GM12878 (cell line): ENCODE data around the gene SLC2A3. TPM values are rescaled to one million over a fixed set of nuclear protein-coding genes. Genes with fewer than 3 reads are reported as not detected.

Source experiments
- EP300 ChIP-seq, 2 experiments: fragments of 150-350 bp in 1 of 2; IDR thresholded peaks; 2 replicates each; pipeline ENCODE4 v1.6.1; 2011 to 2012; ENCODE audit warnings: low read depth in 2 of 2, low read length in 2 of 2, borderline replicate concordance in 1 of 2, improper control_type of control experiment in 1 of 2, inconsistent platforms in 1 of 2; ENCODE audit not compliant: control insufficient read depth in 1 of 2
- ETV6 ChIP-seq, 2 experiments: fragments of 450-650 bp in 1 of 2; IDR thresholded peaks in 1 of 2; conservative IDR thresholded peaks in 1 of 2; 2 replicates each; pipeline ENCODE4 v1.6.1; 2014; ENCODE audit warnings: antibody characterized with exemption in 1 of 2, borderline replicate concordance in 1 of 2, low read depth in 1 of 2, mild to moderate bottlenecking in 1 of 2, moderate library complexity in 1 of 2
- IKZF1 ChIP-seq: fragments of 450-650 bp; conservative IDR thresholded peaks from 2 replicates; pipeline ENCODE4 v1.6.1; 2017; ENCODE audit warnings: antibody characterized with exemption, mild to moderate bottlenecking
- NFYA ChIP-seq: IDR thresholded peaks from 2 replicates; pipeline ENCODE4 v1.6.1; 2011; ENCODE audit warnings: low read depth, mild to moderate bottlenecking, low read length, improper control_type of control experiment, borderline replicate concordance
- RAD21 ChIP-seq: IDR thresholded peaks from 2 replicates; pipeline ENCODE4 v1.6.1; 2011; ENCODE audit warnings: mild to moderate bottlenecking, low read depth, low read length, moderate library complexity; ENCODE audit not compliant: insufficient read depth
- SIX5 ChIP-seq: IDR thresholded peaks from 2 replicates; pipeline ENCODE4 v1.6.1; 2011; ENCODE audit warnings: mild to moderate bottlenecking, low read depth, low read length, moderate library complexity; ENCODE audit not compliant: severe bottlenecking
- STAT1 ChIP-seq: fragments of 450-650 bp; conservative IDR thresholded peaks from 2 replicates; pipeline ENCODE4 v1.6.1; 2014; ENCODE audit warnings: antibody characterized with exemption, mild to moderate bottlenecking
- TCF3 ChIP-seq: IDR thresholded peaks from 2 replicates; pipeline ENCODE4 v1.6.1; 2012; ENCODE audit warnings: low read depth, mild to moderate bottlenecking, low read length, borderline replicate concordance; ENCODE audit not compliant: insufficient read depth
- polyA plus RNA-seq, 11 experiments: library from polyadenylated mRNA; depleted of rRNA in 4 of 11; unstranded in 6 of 11; stranded (reverse) in 5 of 11; fragments of >200 nt; fragmentation: Nextera tagmentation in 4 of 11; fragmentation: Illumina TruSeq in 1 of 11; extraction: Ambion mirVana in 4 of 11; extraction: Trizol in 1 of 11; gene quantifications; 1 replicate in 1 of 11; 2 replicates in 10 of 11; pipeline versions ENCODE4 v1.2.1 to v1.2.3, GENCODE V29; 2011 to 2016; ENCODE audit warnings: inconsistent platforms in 2 of 11, missing spikeins in 2 of 11, low read depth in 1 of 11
- total RNA-seq, 4 experiments: library from RNA; depleted of rRNA in 3 of 4; stranded (reverse); fragments of >200 nt in 3 of 4; fragmentation: Illumina TruSeq in 1 of 4; extraction: Trizol in 1 of 4; gene quantifications; 2 replicates each; pipeline versions ENCODE4 v1.2.1 to v1.2.3, GENCODE V29; 2013 to 2021
- TF ChIP-seq, protein P1 (sequence below): fragments of 450-650 bp; conservative IDR thresholded peaks from 2 replicates; pipeline ENCODE4 v1.6.1; 2017; ENCODE audit warnings: mild to moderate bottlenecking, moderate library complexity
- TF ChIP-seq, protein P2 (sequence below): fragments of 450-650 bp; IDR thresholded peaks from 2 replicates; pipeline ENCODE4 v1.6.1; 2016; ENCODE audit warnings: mild to moderate bottlenecking
- TF ChIP-seq, protein P3 (sequence below): IDR thresholded peaks from 2 replicates; pipeline ENCODE4 v1.6.1; 2011; ENCODE audit warnings: mild to moderate bottlenecking, low read depth, low read length, moderate library complexity; ENCODE audit not compliant: insufficient replicate concordance
- TF ChIP-seq, protein P4 (sequence below): fragments of 150-350 bp; IDR thresholded peaks from 2 replicates; pipeline ENCODE4 v1.6.1; 2016; ENCODE audit warnings: low read depth, low read length
- TF ChIP-seq, protein P5 (sequence below): fragments of 450-650 bp; IDR thresholded peaks from 2 replicates; pipeline ENCODE4 v1.6.1; 2017; ENCODE audit warnings: mild to moderate bottlenecking, moderate library complexity
- TF ChIP-seq, protein P6 (sequence below): IDR thresholded peaks from 2 replicates; pipeline ENCODE4 v1.6.1; 2011; ENCODE audit warnings: low read depth, low read length, improper control_type of control experiment, borderline replicate concordance

The SLC2A3 gene
- total and polyA plus RNA-seq, 10 of the 15 experiments (the other 5 are each of a cell fraction or from before 2014, with no cell fraction given) = 6.5 to 66.3 (median 11.2) TPM

DNA sequence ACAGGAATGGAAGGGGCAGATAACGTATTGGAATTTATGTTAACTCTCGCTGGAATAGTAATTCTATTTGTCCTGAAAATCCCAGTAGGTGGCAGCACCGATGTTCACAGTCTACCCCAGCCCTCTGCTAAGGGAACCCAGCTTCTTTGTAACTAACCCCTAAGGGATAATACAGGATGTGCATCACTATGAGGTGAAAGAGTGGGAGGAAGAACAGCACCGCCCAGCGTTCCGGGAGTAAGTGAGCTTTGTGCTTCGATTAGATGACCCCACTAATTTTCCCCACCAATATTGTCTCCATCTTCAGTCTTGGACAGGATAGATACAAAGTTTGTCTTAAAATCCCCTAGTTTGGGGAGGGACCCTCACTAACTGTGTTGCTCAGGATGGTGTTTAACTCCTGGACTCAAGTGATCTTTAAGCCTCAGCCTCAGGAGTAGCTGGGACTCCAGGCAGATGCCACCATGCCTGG is 2.7 kb downstream of the SLC2A3 start (continued):
- TF ChIP-seq, protein P1, sequence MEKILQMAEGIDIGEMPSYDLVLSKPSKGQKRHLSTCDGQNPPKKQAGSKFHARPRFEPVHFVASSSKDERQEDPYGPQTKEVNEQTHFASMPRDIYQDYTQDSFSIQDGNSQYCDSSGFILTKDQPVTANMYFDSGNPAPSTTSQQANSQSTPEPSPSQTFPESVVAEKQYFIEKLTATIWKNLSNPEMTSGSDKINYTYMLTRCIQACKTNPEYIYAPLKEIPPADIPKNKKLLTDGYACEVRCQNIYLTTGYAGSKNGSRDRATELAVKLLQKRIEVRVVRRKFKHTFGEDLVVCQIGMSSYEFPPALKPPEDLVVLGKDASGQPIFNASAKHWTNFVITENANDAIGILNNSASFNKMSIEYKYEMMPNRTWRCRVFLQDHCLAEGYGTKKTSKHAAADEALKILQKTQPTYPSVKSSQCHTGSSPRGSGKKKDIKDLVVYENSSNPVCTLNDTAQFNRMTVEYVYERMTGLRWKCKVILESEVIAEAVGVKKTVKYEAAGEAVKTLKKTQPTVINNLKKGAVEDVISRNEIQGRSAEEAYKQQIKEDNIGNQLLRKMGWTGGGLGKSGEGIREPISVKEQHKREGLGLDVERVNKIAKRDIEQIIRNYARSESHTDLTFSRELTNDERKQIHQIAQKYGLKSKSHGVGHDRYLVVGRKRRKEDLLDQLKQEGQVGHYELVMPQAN = no peak
- TF ChIP-seq, protein P2, sequence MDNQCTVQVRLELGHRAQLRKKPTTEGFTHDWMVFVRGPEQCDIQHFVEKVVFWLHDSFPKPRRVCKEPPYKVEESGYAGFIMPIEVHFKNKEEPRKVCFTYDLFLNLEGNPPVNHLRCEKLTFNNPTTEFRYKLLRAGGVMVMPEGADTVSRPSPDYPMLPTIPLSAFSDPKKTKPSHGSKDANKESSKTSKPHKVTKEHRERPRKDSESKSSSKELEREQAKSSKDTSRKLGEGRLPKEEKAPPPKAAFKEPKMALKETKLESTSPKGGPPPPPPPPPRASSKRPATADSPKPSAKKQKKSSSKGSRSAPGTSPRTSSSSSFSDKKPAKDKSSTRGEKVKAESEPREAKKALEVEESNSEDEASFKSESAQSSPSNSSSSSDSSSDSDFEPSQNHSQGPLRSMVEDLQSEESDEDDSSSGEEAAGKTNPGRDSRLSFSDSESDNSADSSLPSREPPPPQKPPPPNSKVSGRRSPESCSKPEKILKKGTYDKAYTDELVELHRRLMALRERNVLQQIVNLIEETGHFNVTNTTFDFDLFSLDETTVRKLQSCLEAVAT = no peak
- TF ChIP-seq, protein P3, sequence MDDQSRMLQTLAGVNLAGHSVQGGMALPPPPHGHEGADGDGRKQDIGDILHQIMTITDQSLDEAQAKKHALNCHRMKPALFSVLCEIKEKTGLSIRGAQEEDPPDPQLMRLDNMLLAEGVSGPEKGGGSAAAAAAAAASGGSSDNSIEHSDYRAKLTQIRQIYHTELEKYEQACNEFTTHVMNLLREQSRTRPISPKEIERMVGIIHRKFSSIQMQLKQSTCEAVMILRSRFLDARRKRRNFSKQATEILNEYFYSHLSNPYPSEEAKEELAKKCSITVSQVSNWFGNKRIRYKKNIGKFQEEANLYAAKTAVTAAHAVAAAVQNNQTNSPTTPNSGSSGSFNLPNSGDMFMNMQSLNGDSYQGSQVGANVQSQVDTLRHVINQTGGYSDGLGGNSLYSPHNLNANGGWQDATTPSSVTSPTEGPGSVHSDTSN = no peak
- TF ChIP-seq, protein P4, sequence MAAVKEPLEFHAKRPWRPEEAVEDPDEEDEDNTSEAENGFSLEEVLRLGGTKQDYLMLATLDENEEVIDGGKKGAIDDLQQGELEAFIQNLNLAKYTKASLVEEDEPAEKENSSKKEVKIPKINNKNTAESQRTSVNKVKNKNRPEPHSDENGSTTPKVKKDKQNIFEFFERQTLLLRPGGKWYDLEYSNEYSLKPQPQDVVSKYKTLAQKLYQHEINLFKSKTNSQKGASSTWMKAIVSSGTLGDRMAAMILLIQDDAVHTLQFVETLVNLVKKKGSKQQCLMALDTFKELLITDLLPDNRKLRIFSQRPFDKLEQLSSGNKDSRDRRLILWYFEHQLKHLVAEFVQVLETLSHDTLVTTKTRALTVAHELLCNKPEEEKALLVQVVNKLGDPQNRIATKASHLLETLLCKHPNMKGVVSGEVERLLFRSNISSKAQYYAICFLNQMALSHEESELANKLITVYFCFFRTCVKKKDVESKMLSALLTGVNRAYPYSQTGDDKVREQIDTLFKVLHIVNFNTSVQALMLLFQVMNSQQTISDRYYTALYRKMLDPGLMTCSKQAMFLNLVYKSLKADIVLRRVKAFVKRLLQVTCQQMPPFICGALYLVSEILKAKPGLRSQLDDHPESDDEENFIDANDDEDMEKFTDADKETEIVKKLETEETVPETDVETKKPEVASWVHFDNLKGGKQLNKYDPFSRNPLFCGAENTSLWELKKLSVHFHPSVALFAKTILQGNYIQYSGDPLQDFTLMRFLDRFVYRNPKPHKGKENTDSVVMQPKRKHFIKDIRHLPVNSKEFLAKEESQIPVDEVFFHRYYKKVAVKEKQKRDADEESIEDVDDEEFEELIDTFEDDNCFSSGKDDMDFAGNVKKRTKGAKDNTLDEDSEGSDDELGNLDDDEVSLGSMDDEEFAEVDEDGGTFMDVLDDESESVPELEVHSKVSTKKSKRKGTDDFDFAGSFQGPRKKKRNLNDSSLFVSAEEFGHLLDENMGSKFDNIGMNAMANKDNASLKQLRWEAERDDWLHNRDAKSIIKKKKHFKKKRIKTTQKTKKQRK = no peak
- no peak for TF ChIP-seq SIX5
- TF ChIP-seq IKZF1 = peak; percentile 61
- TF ChIP-seq RAD21 = peak; percentile 79
- TF ChIP-seq, protein P5, sequence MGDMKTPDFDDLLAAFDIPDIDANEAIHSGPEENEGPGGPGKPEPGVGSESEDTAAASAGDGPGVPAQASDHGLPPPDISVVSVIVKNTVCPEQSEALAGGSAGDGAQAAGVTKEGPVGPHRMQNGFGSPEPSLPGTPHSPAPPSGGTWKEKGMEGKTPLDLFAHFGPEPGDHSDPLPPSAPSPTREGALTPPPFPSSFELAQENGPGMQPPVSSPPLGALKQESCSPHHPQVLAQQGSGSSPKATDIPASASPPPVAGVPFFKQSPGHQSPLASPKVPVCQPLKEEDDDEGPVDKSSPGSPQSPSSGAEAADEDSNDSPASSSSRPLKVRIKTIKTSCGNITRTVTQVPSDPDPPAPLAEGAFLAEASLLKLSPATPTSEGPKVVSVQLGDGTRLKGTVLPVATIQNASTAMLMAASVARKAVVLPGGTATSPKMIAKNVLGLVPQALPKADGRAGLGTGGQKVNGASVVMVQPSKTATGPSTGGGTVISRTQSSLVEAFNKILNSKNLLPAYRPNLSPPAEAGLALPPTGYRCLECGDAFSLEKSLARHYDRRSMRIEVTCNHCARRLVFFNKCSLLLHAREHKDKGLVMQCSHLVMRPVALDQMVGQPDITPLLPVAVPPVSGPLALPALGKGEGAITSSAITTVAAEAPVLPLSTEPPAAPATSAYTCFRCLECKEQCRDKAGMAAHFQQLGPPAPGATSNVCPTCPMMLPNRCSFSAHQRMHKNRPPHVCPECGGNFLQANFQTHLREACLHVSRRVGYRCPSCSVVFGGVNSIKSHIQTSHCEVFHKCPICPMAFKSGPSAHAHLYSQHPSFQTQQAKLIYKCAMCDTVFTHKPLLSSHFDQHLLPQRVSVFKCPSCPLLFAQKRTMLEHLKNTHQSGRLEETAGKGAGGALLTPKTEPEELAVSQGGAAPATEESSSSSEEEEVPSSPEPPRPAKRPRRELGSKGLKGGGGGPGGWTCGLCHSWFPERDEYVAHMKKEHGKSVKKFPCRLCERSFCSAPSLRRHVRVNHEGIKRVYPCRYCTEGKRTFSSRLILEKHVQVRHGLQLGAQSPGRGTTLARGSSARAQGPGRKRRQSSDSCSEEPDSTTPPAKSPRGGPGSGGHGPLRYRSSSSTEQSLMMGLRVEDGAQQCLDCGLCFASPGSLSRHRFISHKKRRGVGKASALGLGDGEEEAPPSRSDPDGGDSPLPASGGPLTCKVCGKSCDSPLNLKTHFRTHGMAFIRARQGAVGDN = no peak
- no peak for TF ChIP-seq TCF3
- no peak for TF ChIP-seq NFYA
- TF ChIP-seq, protein P6, sequence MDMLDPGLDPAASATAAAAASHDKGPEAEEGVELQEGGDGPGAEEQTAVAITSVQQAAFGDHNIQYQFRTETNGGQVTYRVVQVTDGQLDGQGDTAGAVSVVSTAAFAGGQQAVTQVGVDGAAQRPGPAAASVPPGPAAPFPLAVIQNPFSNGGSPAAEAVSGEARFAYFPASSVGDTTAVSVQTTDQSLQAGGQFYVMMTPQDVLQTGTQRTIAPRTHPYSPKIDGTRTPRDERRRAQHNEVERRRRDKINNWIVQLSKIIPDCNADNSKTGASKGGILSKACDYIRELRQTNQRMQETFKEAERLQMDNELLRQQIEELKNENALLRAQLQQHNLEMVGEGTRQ = no peak
- TF ChIP-seq ETV6 (conservative IDR thresholded peaks at IDR 0.05 in 1 of 2, IDR thresholded peaks at IDR 0.05 in 1 of 2; ENCODE audit: borderline replicate concordance in 1 of 2, low read depth in 1 of 2) = no peak
- no peak for TF ChIP-seq EP300 (IDR thresholded peaks at IDR 0.05; ENCODE audit: borderline replicate concordance in 1 of 2, control insufficient read depth in 1 of 2, low read depth in 2 of 2, low read length in 2 of 2)
- TF ChIP-seq STAT1 = no peak
